Measurements from ENCODE around the gene SPTB. TPM values are rescaled to one million over a fixed set of nuclear protein-coding genes. Genes with fewer than 3 reads are reported as not detected.

Gene SPTB
- total and polyA plus RNA-seq, 7 donors, result 0.49 to 2.9 (median 1.3) TPM; not detected in 1

- Histone ChIP-seq H3K36me3 (no peaks in the 10 kb centered on the region), H3K4me3 (no peak overlapping the region), H3K27me3 (no peaks in the 10 kb centered on the region), H3K4me1 (no peaks in the 10 kb centered on the region), H3K27ac (no peak overlapping the region), H3K9me3 (no peaks in the 10 kb centered on the region)
- TF ChIP-seq POLR2AphosphoS5 (IDR thresholded peaks at IDR 0.05) (no peak), EP300 (IDR thresholded peaks at IDR 0.05) (no peak), CTCF (IDR thresholded peaks at IDR 0.05) (no peak), POLR2A (IDR thresholded peaks at IDR 0.05) (no peak)
- WGBS, 2 donors, result 87 to 92% methylated on average over 1 of the region's 1 CpG
- intact Hi-C loops (cut with DNase I), result no loop called here
- DNase-seq, result no peak
These were observed 15.4 kb downstream of the SPTB start for GRCh38 chr14:64864258-64864657.

GRCh38 chr14:64861916-64862315 lies 17.8 kb downstream of the SPTB start:
- Histone ChIP-seq H3K27ac (no peak overlapping the region), H3K4me3 (no peak overlapping the region), H3K9me3 (no peaks in the 10 kb centered on the region), H3K4me1 (no peaks in the 10 kb centered on the region), H3K36me3 (no peaks in the 10 kb centered on the region), H3K27me3 (no peaks in the 10 kb centered on the region)
- TF ChIP-seq POLR2A (IDR thresholded peaks at IDR 0.05), result no peak
- DNase-seq, result no peak
- intact Hi-C loops (cut with DNase I), result no loop called here
- WGBS, 2 donors, result 61 to 72% methylated on average over 3 of the region's 3 CpGs

- Histone ChIP-seq H3K9me3 (no peaks in the 10 kb centered on the region), H3K27me3 (no peaks in the 10 kb centered on the region), H3K27ac (no peak overlapping the region), H3K4me3 (no peak overlapping the region), H3K36me3 (no peaks in the 10 kb centered on the region), H3K4me1 (no peaks in the 10 kb centered on the region)
- intact Hi-C loops (cut with DNase I), result no loop called here
- TF ChIP-seq CTCF (IDR thresholded peaks at IDR 0.05) (no peak), POLR2A (IDR thresholded peaks at IDR 0.05) (no peak), POLR2AphosphoS5 (IDR thresholded peaks at IDR 0.05) (no peak), EP300 (IDR thresholded peaks at IDR 0.05) (no peak)
- DNase-seq, result no peak
- 23 to 34% methylated on average over 2 of the region's 2 CpGs for WGBS, 2 donors
These were observed 19.7 kb downstream of the SPTB start for GRCh38 chr14:64860039-64860438.

- 80 to 84% methylated on average over 11 of the region's 11 CpGs for WGBS, 2 donors
- TF ChIP-seq CTCF (IDR thresholded peaks at IDR 0.05) (no peak), POLR2AphosphoS5 (IDR thresholded peaks at IDR 0.05) (no peak), POLR2A (IDR thresholded peaks at IDR 0.05) (no peak), EP300 (IDR thresholded peaks at IDR 0.05) (no peak)
- intact Hi-C loops (cut with DNase I), result no loop called here
These were observed 21.5 kb downstream of the SPTB start for GRCh38 chr14:64857979-64858744.

GRCh38 chr14:64856529-64857445 lies 22.9 kb downstream of the SPTB start:
- DNase-seq, result no peak
- Histone ChIP-seq H3K4me3 (no peak overlapping the region), H3K36me3 (no peaks in the 10 kb centered on the region), H3K27ac (no peak overlapping the region), H3K27me3 (no peaks in the 10 kb centered on the region), H3K9me3 (no peaks in the 10 kb centered on the region), H3K4me1 (no peaks in the 10 kb centered on the region)
- 83 to 84% methylated on average over 11 of the region's 11 CpGs for WGBS, 2 donors
- intact Hi-C loops (cut with DNase I), result no loop called here
- no peak for TF ChIP-seq EP300 (IDR thresholded peaks at IDR 0.05)
- TF ChIP-seq CTCF (IDR thresholded peaks at IDR 0.05), result no peak
- TF ChIP-seq POLR2A (IDR thresholded peaks at IDR 0.05), result no peak
- TF ChIP-seq POLR2AphosphoS5 (IDR thresholded peaks at IDR 0.05), result no peak

More at GRCh38 chr14:64857979-64858744, 21.5 kb downstream of the SPTB start:
- DNase-seq, result no peak
- H3K4me1 ChIP-seq, result no peaks in the 10 kb centered on the region
- H3K27ac ChIP-seq, result no peak overlapping the region
- no peak overlapping the region for H3K4me3 ChIP-seq
- H3K36me3 ChIP-seq, result no peaks in the 10 kb centered on the region
- no peaks in the 10 kb centered on the region for H3K9me3 ChIP-seq
- no peaks in the 10 kb centered on the region for H3K27me3 ChIP-seq

Data from sigmoid colon (tissue), 7 donors.